ENCODE data around the gene ZDHHC7.
"Not testable (repeated sequence)": the region's sequence is repeated elsewhere in the genome, so short reads cannot be mapped to it uniquely, and the experiment has no call there.

ZDHHC7 gene

GRCh38 chr16:85010931-85011845, at the start of gene ZDHHC7:
Gene ZDHHC7, minus strand, starts transcription at chr16:85011535. Its CDS starts 20,917 bp downstream, at chr16:84990618.
- Histone ChIP-seq H3K4me1 (ENCODE audit: control insufficient read depth, insufficient read depth, low read length) (no peaks in the 10 kb centered on the region), H3K4me3 (ENCODE audit: low read length) (peak within 1 kb of the TSS; percentile 99), H3K36me3 (ENCODE audit: control insufficient read depth, insufficient read depth, low read length) (no peaks in the 10 kb centered on the region), H3K27ac (ENCODE audit: low read length) (no peak within 1 kb of the TSS), H3K27me3 (ENCODE audit: control insufficient read depth, insufficient read depth, low read length) (no peaks in the 10 kb centered on the region), H3K9me3 (ENCODE audit: control insufficient read depth, insufficient read depth, low read length) (no peaks in the 10 kb centered on the region)
- DNase-seq (ENCODE audit: low read depth, low spot score) = peak; percentile 54
- WGBS (ENCODE audit: insufficient coverage, insufficient read length) = no CpG with 5 or more reads among the region's 86 CpGs

GRCh38 chr16:85058909-85059308, 47.6 kb upstream of the ZDHHC7 start:
- no peaks in the 10 kb centered on the region for H3K36me3 ChIP-seq (ENCODE audit: control insufficient read depth, insufficient read depth, low read length)
- no peak for DNase-seq (ENCODE audit: low read depth, low spot score)
- no peak overlapping the region for H3K4me3 ChIP-seq (ENCODE audit: low read length)
- no peaks in the 10 kb centered on the region for H3K27me3 ChIP-seq (ENCODE audit: control insufficient read depth, insufficient read depth, low read length)
- no peak overlapping the region for H3K27ac ChIP-seq (ENCODE audit: low read length)
- no peaks in the 10 kb centered on the region for H3K9me3 ChIP-seq (ENCODE audit: control insufficient read depth, insufficient read depth, low read length)
- no CpG with 5 or more reads among the region's 4 CpGs for WGBS (ENCODE audit: insufficient coverage, insufficient read length)
- H3K4me1 ChIP-seq (ENCODE audit: control insufficient read depth, insufficient read depth, low read length) = peaks cover 3% of the 10 kb centered on the region; the same call in 1 of the 2 replicates

- DNase-seq (ENCODE audit: low read depth, low spot score) = no peak
- Histone ChIP-seq H3K9me3 (ENCODE audit: control insufficient read depth, insufficient read depth, low read length) (no peaks in the 10 kb centered on the region), H3K36me3 (ENCODE audit: control insufficient read depth, insufficient read depth, low read length) (no peaks in the 10 kb centered on the region), H3K4me1 (ENCODE audit: control insufficient read depth, insufficient read depth, low read length) (peaks cover 2% of the 10 kb centered on the region; the same call in 1 of the 2 replicates), H3K27ac (ENCODE audit: low read length) (no peak overlapping the region), H3K27me3 (ENCODE audit: control insufficient read depth, insufficient read depth, low read length) (no peaks in the 10 kb centered on the region), H3K4me3 (ENCODE audit: low read length) (no peak overlapping the region)
- no CpG with 5 or more reads among the region's 7 CpGs for WGBS (ENCODE audit: insufficient coverage, insufficient read length)
Measured at GRCh38 chr16:85057948-85058347, 46.6 kb upstream of the ZDHHC7 start.

- Histone ChIP-seq H3K27me3 (ENCODE audit: control insufficient read depth, insufficient read depth, low read length) (no peaks in the 10 kb centered on the region), H3K27ac (ENCODE audit: low read length) (no peak overlapping the region), H3K9me3 (ENCODE audit: control insufficient read depth, insufficient read depth, low read length) (no peaks in the 10 kb centered on the region), H3K36me3 (ENCODE audit: control insufficient read depth, insufficient read depth, low read length) (no peaks in the 10 kb centered on the region), H3K4me1 (ENCODE audit: control insufficient read depth, insufficient read depth, low read length) (no peaks in the 10 kb centered on the region; the same call in 1 of the 2 replicates), H3K4me3 (ENCODE audit: low read length) (no peak overlapping the region)
- no peak for DNase-seq (ENCODE audit: low read depth, low spot score)
- WGBS (ENCODE audit: insufficient coverage, insufficient read length) = no CpG with 5 or more reads among the region's 9 CpGs
Measured at GRCh38 chr16:85057212-85057889, 46.0 kb upstream of the ZDHHC7 start.

- WGBS (ENCODE audit: insufficient coverage, insufficient read length) = no CpG with 5 or more reads among the region's 16 CpGs
- H3K27me3 ChIP-seq (ENCODE audit: control insufficient read depth, insufficient read depth, low read length) = no peaks in the 10 kb centered on the region
- H3K36me3 ChIP-seq (ENCODE audit: control insufficient read depth, insufficient read depth, low read length) = no peaks in the 10 kb centered on the region
- no peak overlapping the region for H3K4me3 ChIP-seq (ENCODE audit: low read length)
- no peak for DNase-seq (ENCODE audit: low read depth, low spot score)
- H3K27ac ChIP-seq (ENCODE audit: low read length) = no peak overlapping the region
- no peaks in the 10 kb centered on the region for H3K9me3 ChIP-seq (ENCODE audit: control insufficient read depth, insufficient read depth, low read length)
- H3K4me1 ChIP-seq (ENCODE audit: control insufficient read depth, insufficient read depth, low read length) = no peaks in the 10 kb centered on the region; the same call in 1 of the 2 replicates
Measured at GRCh38 chr16:85056211-85056748, 44.9 kb upstream of the ZDHHC7 start.

GRCh38 chr16:85055493-85056210, 44.3 kb upstream of the ZDHHC7 start:
- Histone ChIP-seq H3K27ac (ENCODE audit: low read length) (no peak overlapping the region), H3K36me3 (ENCODE audit: control insufficient read depth, insufficient read depth, low read length) (no peaks in the 10 kb centered on the region), H3K9me3 (ENCODE audit: control insufficient read depth, insufficient read depth, low read length) (no peaks in the 10 kb centered on the region), H3K4me1 (ENCODE audit: control insufficient read depth, insufficient read depth, low read length) (no peaks in the 10 kb centered on the region; the same call in 1 of the 2 replicates), H3K27me3 (ENCODE audit: control insufficient read depth, insufficient read depth, low read length) (no peaks in the 10 kb centered on the region), H3K4me3 (ENCODE audit: low read length) (no peak overlapping the region)
- no peak for DNase-seq (ENCODE audit: low read depth, low spot score)
- WGBS (ENCODE audit: insufficient coverage, insufficient read length) = no CpG with 5 or more reads among the region's 14 CpGs

- Histone ChIP-seq H3K27ac (ENCODE audit: low read length) (no peak overlapping the region), H3K36me3 (ENCODE audit: control insufficient read depth, insufficient read depth, low read length) (no peaks in the 10 kb centered on the region), H3K4me1 (ENCODE audit: control insufficient read depth, insufficient read depth, low read length) (no peaks in the 10 kb centered on the region; the same call in 1 of the 2 replicates), H3K9me3 (ENCODE audit: control insufficient read depth, insufficient read depth, low read length) (no peaks in the 10 kb centered on the region), H3K4me3 (ENCODE audit: low read length) (no peak overlapping the region), H3K27me3 (ENCODE audit: control insufficient read depth, insufficient read depth, low read length) (no peaks in the 10 kb centered on the region)
- DNase-seq (ENCODE audit: low read depth, low spot score) = no peak
- WGBS (ENCODE audit: insufficient coverage, insufficient read length) = no CpG with 5 or more reads among the region's 6 CpGs
Measured at GRCh38 chr16:85054948-85055492, 43.7 kb upstream of the ZDHHC7 start.

GRCh38 chr16:85054321-85054720, 43.0 kb upstream of the ZDHHC7 start:
- H3K36me3 ChIP-seq (ENCODE audit: control insufficient read depth, insufficient read depth, low read length); H3K27me3 ChIP-seq (ENCODE audit: control insufficient read depth, insufficient read depth, low read length); H3K9me3 ChIP-seq (ENCODE audit: control insufficient read depth, insufficient read depth, low read length); H3K4me3 ChIP-seq (ENCODE audit: low read length); H3K4me1 ChIP-seq (ENCODE audit: control insufficient read depth, insufficient read depth, low read length); DNase-seq (ENCODE audit: low read depth, low spot score); H3K27ac ChIP-seq (ENCODE audit: low read length): not testable (repeated sequence)
- WGBS (ENCODE audit: insufficient coverage, insufficient read length) = no CpG with 5 or more reads among the region's 3 CpGs

GRCh38 chr16:85052536-85052935, 41.2 kb upstream of the ZDHHC7 start:
- H3K4me3 ChIP-seq (ENCODE audit: low read length) = no peak overlapping the region
- no peaks in the 10 kb centered on the region for H3K27me3 ChIP-seq (ENCODE audit: control insufficient read depth, insufficient read depth, low read length)
- H3K36me3 ChIP-seq (ENCODE audit: control insufficient read depth, insufficient read depth, low read length) = no peaks in the 10 kb centered on the region
- H3K9me3 ChIP-seq (ENCODE audit: control insufficient read depth, insufficient read depth, low read length) = no peaks in the 10 kb centered on the region
- H3K27ac ChIP-seq (ENCODE audit: low read length) = no peak overlapping the region
- no CpG with 5 or more reads among the region's 10 CpGs for WGBS (ENCODE audit: insufficient coverage, insufficient read length)
- DNase-seq (ENCODE audit: low read depth, low spot score) = no peak
- no peaks in the 10 kb centered on the region; the same call in 1 of the 2 replicates for H3K4me1 ChIP-seq (ENCODE audit: control insufficient read depth, insufficient read depth, low read length)

- Histone ChIP-seq H3K27ac (ENCODE audit: low read length) (no peak overlapping the region), H3K4me3 (ENCODE audit: low read length) (no peak overlapping the region), H3K27me3 (ENCODE audit: control insufficient read depth, insufficient read depth, low read length) (no peaks in the 10 kb centered on the region), H3K4me1 (ENCODE audit: control insufficient read depth, insufficient read depth, low read length) (no peaks in the 10 kb centered on the region; the same call in 1 of the 2 replicates), H3K9me3 (ENCODE audit: control insufficient read depth, insufficient read depth, low read length) (no peaks in the 10 kb centered on the region), H3K36me3 (ENCODE audit: control insufficient read depth, insufficient read depth, low read length) (no peaks in the 10 kb centered on the region)
- WGBS (ENCODE audit: insufficient coverage, insufficient read length) = no CpG with 5 or more reads among the region's 8 CpGs
- no peak for DNase-seq (ENCODE audit: low read depth, low spot score)
Measured at GRCh38 chr16:85051683-85052082, 40.3 kb upstream of the ZDHHC7 start.
